Right lobe of liver (tissue), 6 donors: ENCODE results near the gene FAH. TPM values are rescaled to one million over a fixed set of nuclear protein-coding genes. Genes with fewer than 3 reads are reported as not detected.
A peak's percentile ranks its signal among the peaks of the same experiment; 100 is the strongest.
"Not testable (repeated sequence)": the region's sequence is repeated elsewhere in the genome, so short reads cannot be mapped to it uniquely, and the experiment has no call there.

ENCODE experiments used
- ATAC-seq, 4 donors: fragments of 200-7000 bp; cut with Tn5 transposase; one replicate each; pipeline ENCODE4 v1.9.1; 2020; ENCODE audit warnings: mild to moderate bottlenecking in 4 of 4, moderate library complexity in 4 of 4
- DNase-seq, 3 donors: peaks; one replicate each; pipeline ENCODE4 v3.0.0-alpha.2; 2020
- H3K27ac ChIP-seq, 3 donors: fragments of 200-600 bp; one replicate each; pipeline ENCODE4 v1.8.0; 2022
- H3K27me3 ChIP-seq, 2 donors: fragments of 200-600 bp; one replicate each; pipeline ENCODE4 v1.8.0; 2022
- H3K36me3 ChIP-seq, 4 donors: fragments of 200-600 bp; sonication (generic) in 1 of 4; one replicate each; pipeline versions ENCODE4 v1.5.1 to v1.8.0; 2017 to 2022; ENCODE audit warnings: control low read depth in 1 of 4
- H3K4me1 ChIP-seq, 4 donors: fragments of 200-600 bp; sonication (generic) in 1 of 4; one replicate each; pipeline versions ENCODE4 v1.5.1 to v1.8.0; 2017 to 2022; ENCODE audit warnings: control low read depth in 1 of 4
- H3K4me3 ChIP-seq, 3 donors: fragments of 200-600 bp; one replicate each; pipeline ENCODE4 v1.8.0; 2022
- H3K9me3 ChIP-seq, 4 donors: fragments of 200-600 bp; sonication (generic) in 1 of 4; one replicate each; pipeline versions ENCODE4 v1.5.1 to v1.8.0; 2017 to 2022; ENCODE audit warnings: control low read depth in 1 of 4
- POLR2A ChIP-seq: fragments of 450-650 bp; IDR thresholded peaks from one replicate; pipeline ENCODE4 v1.6.1; 2017; ENCODE audit warnings: antibody characterized with exemption, mild to moderate bottlenecking
- WGBS: methylation state at CpG from one replicate; pipeline ENCODE4 v1.1.6; 2018; ENCODE audit warnings: low coverage, low lambda C conversion rate; ENCODE audit not compliant: insufficient coverage; ENCODE audit errors: missing lambda C conversion rate; 5-methylcytosine and 5-hydroxymethylcytosine counted together
- intact Hi-C, 2 donors: fragments of 100-400 bp; cut with DNase I; formaldehyde crosslinking; loops; one replicate each; pipeline versions ENCODE4 v1.11.2 to v1.14.1; 2022
- total RNA-seq, 6 experiments: library from RNA; depleted of rRNA in 2 of 6; stranded (reverse); fragments of >200 nt in 2 of 6; fragmentation: NEBNext Ultra II Directional in 3 of 6; extraction: Animal tissue kit (Norgen Biotek cat#: 25700) in 3 of 6; gene quantifications; one replicate each; pipeline versions ENCODE4 v1.1.0 to v1.2.4, GENCODE V29; 2016 to 2023
- TF ChIP-seq, protein P1 (sequence below), 4 donors: fragments of 200-600 bp in 3 of 4; fragments of 450-650 bp in 1 of 4; IDR thresholded peaks; one replicate each; pipeline versions ENCODE4 v1.5.1 to v1.8.0; 2016 to 2022; ENCODE audit warnings: antibody characterized with exemption in 4 of 4, mild to moderate bottlenecking in 2 of 4
- donor health status: DM: no; HTN: yes; CAD: no.
- donor health status: DM: no; HTN: no; CAD: no.
- donor health status: DM: no; HTN: no; CAD: no.
- donor health status: DM: no; HTN: yes; CAD: no.
- donor health status: DM: no; HTN: yes; CAD: no.

The FAH gene
- total RNA-seq, 6 experiments from 2014 or later = 164 to 250 (median 219) TPM

DNA sequence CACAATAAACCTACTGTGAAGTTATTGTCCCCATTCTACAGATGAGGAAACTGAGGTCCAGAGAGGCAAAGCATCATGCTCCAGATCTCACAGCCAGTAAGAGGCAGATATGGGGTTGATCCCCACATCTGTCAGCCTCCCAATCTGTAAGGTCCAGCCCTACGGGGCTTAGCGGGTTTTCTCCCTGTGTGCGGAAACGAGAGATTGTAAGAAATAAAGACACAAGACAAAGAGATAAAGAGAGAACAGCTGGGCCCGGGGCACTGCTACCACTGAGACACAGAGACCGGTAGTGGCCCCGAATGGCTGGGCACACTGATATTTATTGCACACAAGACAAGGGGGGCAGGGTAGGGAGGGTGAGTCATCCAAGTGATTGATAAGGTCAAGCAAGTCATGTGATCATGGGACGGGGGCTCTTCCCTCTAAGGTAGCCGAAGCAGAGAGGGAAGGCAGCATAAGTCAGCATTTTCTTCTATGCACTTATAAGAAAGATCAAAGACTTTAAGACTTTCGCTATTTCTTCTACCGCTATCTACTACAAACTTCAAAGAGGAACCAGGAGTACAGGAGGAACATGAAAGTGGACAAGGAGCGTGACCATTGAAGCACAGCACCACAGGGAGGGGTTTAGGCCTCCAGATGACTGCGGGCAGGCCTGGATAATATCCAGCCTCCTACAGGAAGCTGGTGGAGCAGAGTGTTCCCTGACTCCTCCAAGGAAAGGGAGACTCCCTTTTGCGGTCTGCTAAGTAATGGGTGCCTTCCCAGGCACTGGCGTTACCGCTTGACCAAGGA, 2.8 kb downstream of the FAH start:
- intact Hi-C loops, DNase-seq, H3K9me3 ChIP-seq, ATAC-seq, H3K27me3 ChIP-seq: not testable (repeated sequence)
- Histone ChIP-seq H3K4me3 (peak overlapping the region in 2 of 3 donors; percentile 73 to 77), H3K36me3 (peaks cover 0 to 20% (median 5%) of the 10 kb centered on the region in 4 donors), H3K4me1 (peaks cover 0 to 86% (median 38%) of the 10 kb centered on the region in 4 donors), H3K27ac (peak overlapping the region in 1 of 3 donors; percentile 31)
- TF ChIP-seq POLR2A = peak; percentile 20
- 61% methylated on average over 14 of the region's 16 CpGs for WGBS

DNA sequence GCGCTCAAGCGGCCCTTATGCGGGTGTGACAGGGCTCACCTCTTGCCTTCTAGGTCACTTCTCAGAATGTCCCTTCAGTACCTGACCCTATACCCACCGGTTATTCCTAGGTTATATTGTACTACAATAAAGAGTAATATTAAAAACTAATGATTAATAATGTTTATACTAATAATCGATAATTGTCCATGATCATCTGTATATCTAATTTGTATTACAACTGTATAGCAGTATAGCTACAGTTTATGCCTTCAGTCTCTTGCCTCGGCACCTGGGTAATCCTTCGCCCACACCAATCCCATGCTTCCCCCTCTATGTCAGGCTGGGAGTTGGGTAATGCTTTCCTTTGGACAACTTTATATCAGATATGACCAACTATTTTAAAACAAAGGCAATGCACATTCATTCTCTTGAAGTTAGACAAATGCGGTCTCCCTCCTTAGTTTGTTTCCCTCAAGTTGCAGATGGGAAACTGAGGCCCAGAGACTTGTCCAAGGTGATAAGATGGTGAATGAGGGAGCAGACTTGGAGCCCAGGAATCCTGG, 3.4 kb downstream of the FAH start:
- intact Hi-C loops = no loop called here
- ATAC-seq (no peak), DNase-seq (no peak)
- Histone ChIP-seq H3K4me3 (no peak overlapping the region), H3K4me1 (peaks cover 2 to 86% (median 41%) of the 10 kb centered on the region in 4 donors), H3K9me3 (no peaks in the 10 kb centered on the region), H3K27me3 (no peaks in the 10 kb centered on the region), H3K27ac (peak overlapping the region in 1 of 3 donors; percentile 31), H3K36me3 (peaks cover 0 to 20% (median 5%) of the 10 kb centered on the region in 4 donors)
- WGBS = 90% methylated on average over 8 of the region's 8 CpGs
- TF ChIP-seq, protein P1, sequence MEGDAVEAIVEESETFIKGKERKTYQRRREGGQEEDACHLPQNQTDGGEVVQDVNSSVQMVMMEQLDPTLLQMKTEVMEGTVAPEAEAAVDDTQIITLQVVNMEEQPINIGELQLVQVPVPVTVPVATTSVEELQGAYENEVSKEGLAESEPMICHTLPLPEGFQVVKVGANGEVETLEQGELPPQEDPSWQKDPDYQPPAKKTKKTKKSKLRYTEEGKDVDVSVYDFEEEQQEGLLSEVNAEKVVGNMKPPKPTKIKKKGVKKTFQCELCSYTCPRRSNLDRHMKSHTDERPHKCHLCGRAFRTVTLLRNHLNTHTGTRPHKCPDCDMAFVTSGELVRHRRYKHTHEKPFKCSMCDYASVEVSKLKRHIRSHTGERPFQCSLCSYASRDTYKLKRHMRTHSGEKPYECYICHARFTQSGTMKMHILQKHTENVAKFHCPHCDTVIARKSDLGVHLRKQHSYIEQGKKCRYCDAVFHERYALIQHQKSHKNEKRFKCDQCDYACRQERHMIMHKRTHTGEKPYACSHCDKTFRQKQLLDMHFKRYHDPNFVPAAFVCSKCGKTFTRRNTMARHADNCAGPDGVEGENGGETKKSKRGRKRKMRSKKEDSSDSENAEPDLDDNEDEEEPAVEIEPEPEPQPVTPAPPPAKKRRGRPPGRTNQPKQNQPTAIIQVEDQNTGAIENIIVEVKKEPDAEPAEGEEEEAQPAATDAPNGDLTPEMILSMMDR (IDR thresholded peaks at IDR 0.05) = no peak
- TF ChIP-seq POLR2A = no peak

DNA sequence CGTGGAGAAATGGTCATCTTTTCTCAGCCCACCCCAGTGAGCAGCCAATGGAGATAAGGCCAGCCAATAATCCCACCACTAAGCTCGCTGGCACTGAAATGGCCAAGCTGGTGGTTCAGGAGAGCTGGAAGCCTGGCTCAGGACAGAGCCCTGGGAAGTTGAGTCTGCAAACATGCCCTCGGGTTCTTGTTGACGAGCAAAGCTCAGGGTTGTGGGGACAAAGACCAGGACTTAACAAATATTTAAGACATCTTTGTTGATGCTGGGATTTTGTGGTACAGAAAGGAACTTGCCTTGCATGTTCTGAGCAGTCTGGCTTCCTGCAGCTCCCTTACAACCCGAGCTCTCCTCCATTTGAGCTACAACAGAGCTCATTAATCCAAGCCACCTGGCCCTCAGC, 4.4 kb downstream of the FAH start:
- peak overlapping the region in 1 of 3 donors; percentile 31 for H3K27ac ChIP-seq

DNA sequence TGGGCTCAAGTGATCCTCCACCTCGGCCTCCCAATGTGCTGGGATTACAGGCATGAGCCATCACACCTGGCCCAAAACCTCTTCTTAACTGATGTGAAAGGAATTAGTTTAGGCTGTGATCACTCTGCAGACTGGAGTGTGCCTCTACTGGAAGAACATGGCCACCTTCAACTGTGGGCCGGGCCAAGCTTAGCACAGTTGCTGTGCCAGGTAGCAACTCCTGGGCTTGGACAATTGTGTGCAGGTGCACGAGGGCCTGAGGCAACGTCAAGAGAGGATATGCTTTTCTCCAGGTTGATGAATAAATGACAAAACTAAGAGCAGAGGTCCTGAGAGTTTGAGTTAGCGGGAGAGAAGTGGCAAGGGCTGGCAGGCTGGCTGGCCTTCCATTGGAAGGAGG, 6.5 kb downstream of the FAH start:
- intact Hi-C loops = no loop called here
- DNase-seq = no peak
- Histone ChIP-seq H3K4me3 (no peak overlapping the region), H3K4me1 (peaks cover 2 to 97% (median 52%) of the 10 kb centered on the region in 4 donors), H3K36me3 (peaks cover 0 to 25% (median 8%) of the 10 kb centered on the region in 4 donors), H3K27ac (peak overlapping the region in 2 of 3 donors; percentile 20 to 75), H3K27me3 (no peaks in the 10 kb centered on the region), H3K9me3 (no peaks in the 10 kb centered on the region)
- no peak for ATAC-seq
- no peak for TF ChIP-seq POLR2A
- TF ChIP-seq, protein P1 (IDR thresholded peaks at IDR 0.05) = no peak
- 93% methylated on average over 4 of the region's 5 CpGs for WGBS

More for the DNA sequence above, 4.4 kb downstream of the FAH start:
- DNase-seq (no peak), ATAC-seq (no peak)
- no peaks in the 10 kb centered on the region for H3K9me3 ChIP-seq
- H3K36me3 ChIP-seq = peaks cover 0 to 20% (median 6%) of the 10 kb centered on the region in 4 donors
- TF ChIP-seq, protein P1 (IDR thresholded peaks at IDR 0.05) = no peak
- TF ChIP-seq POLR2A = no peak
- H3K4me1 ChIP-seq = peaks cover 2 to 88% (median 43%) of the 10 kb centered on the region in 4 donors
- intact Hi-C loops = no loop called here
- no peak overlapping the region for H3K4me3 ChIP-seq
- H3K27me3 ChIP-seq = no peaks in the 10 kb centered on the region
- WGBS = 80% methylated on average over 1 of the region's 5 CpGs
